ENCODE measurements around the gene VWA3A. TPM values are rescaled to one million over a fixed set of nuclear protein-coding genes. Genes with fewer than 3 reads are reported as not detected.
A peak's percentile ranks its signal among the peaks of the same experiment; 100 is the strongest.
"Not testable (repeated sequence)": the region's sequence is repeated elsewhere in the genome, so short reads cannot be mapped to it uniquely, and the experiment has no call there.

VWA3A gene
- total RNA-seq, 2 donors from 2014 or later, result 0.16 to 0.90 TPM

DNA sequence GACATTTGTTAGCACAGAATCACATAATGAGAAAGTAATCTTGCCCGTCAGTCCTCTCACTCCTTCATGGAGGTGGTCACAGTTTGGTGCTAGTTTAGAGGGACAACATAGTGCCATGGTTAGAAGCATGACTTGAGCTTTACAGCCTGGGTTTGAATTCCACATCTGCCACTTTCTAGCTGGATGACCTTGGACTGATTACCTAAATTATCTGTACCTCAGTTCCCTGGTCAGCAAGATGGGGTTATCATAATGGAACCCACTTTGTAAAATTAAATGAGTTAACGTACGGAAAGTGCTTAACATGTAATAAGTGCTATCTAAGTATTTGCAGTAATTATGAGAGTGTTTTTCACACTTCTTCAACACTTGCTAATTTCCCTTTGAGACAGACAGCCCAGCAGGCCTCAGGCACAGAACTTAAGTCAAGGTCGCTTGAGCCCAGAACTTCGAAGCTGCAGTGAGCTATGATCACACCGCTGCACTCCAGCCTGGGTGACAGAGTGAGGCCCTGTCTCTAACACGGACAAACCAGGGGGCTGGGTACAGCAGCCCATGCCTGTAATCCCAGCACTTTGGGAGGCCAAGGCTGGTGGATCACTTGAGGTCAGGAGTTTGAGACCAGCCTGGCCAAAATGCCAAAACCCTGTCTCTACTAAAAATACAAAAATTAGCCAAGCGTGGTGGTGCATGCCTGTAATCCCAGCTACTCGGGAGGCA lies 7.1 kb downstream of the VWA3A start:
- peaks cover 6% of the 10 kb centered on the region for H3K4me1 Mint-ChIP-seq
- H3K4me3 Mint-ChIP-seq, result no peak overlapping the region
- peak overlapping the region; percentile 29 for H3K27ac Mint-ChIP-seq
- ATAC-seq (no peak), DNase-seq (no peak)
- peaks cover 3% of the 10 kb centered on the region for H3K36me3 Mint-ChIP-seq (ENCODE audit: low read depth)
- no peaks in the 10 kb centered on the region for H3K9me3 ChIP-seq (ENCODE audit: control insufficient read depth, low read length, poor library complexity, severe bottlenecking)
- peaks cover 14% of the 10 kb centered on the region for H3K27me3 Mint-ChIP-seq

DNA sequence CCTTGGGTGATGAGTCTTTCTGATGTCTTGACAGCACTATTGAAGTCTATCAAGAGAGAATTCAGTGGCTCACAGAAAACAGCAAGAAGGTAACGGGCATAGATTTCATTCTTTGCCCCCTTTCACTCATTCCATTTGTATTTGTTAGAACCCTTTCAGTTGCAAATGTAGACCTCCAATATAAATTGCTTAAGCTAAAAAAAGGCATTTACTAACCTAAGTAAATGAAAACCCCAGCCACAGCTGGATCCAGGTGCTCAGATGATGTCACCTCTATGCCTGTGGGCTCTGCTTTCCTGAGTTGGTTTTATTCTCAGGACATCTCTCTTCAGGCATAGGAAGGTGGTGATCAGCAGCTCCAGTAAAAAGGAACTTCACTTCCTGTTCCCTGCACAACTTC lies 11.1 kb downstream of the VWA3A start:
- no peaks in the 10 kb centered on the region for H3K9me3 ChIP-seq (ENCODE audit: control insufficient read depth, low read length, poor library complexity, severe bottlenecking)
- peaks cover 9% of the 10 kb centered on the region for H3K4me1 Mint-ChIP-seq
- no peak overlapping the region for H3K4me3 Mint-ChIP-seq
- no peak for ATAC-seq
- no peak for DNase-seq
- peaks cover 15% of the 10 kb centered on the region for H3K27me3 Mint-ChIP-seq
- H3K27ac Mint-ChIP-seq, result no peak overlapping the region
- H3K36me3 Mint-ChIP-seq (ENCODE audit: low read depth), result peaks cover 3% of the 10 kb centered on the region

DNA sequence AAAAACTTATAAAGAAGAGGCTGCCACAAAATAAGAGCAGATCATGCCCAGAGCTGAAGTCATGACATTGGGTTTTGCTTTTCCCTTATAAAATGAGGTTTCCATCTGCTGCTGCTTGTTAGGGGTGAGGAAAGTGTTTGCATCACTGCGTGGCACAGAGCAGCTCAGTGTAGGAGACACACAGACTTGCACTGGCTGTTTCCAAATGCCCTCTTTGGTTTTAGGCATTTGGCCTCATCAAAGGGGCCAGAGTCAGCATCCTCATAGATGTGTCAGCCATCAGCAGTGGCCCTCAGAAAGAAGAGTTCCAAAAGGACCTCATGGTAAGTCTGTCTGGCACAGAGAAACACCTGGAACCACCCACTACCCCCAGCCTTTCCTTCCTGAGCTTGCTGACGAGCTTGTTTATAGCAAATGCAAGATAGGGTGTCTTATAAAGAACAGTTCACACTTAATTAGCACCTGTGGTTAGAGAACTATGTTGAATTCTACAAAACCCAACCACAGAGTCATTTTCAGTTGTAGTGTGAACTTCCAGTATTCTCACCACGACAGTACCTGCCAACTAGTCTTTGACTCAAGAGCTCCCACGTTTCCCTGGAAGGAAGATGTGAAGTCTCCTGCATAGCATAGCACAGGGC lies 17.0 kb downstream of the VWA3A start:
- H3K27ac Mint-ChIP-seq, result no peak overlapping the region
- no peak for DNase-seq
- no peak for ATAC-seq
- peaks cover 21% of the 10 kb centered on the region for H3K27me3 Mint-ChIP-seq
- no peaks in the 10 kb centered on the region for H3K9me3 ChIP-seq (ENCODE audit: control insufficient read depth, low read length, poor library complexity, severe bottlenecking)
- peaks cover 5% of the 10 kb centered on the region for H3K4me1 Mint-ChIP-seq
- H3K36me3 Mint-ChIP-seq (ENCODE audit: low read depth), result peaks cover 3% of the 10 kb centered on the region
- H3K4me3 Mint-ChIP-seq, result no peak overlapping the region

DNA sequence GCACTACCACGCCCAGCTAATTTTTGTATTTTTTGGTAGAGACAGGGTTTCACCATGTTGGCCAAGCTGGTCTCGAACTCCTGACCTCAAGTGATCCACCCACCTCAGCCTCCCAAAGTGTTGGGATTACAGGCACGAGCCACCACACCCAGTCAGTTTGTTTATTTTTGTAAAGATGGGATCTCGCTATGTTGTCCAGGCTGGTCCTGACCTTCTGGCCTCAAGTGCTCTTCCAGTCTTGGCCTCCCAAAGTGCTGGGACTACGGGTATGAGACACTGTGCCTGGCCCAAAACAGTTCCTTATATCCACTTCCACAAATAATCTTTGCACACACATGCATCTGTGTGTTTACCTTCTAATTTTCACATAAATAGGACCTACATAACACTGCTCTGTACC lies 19.3 kb downstream of the VWA3A start:
- not testable (repeated sequence) for H3K9me3 ChIP-seq (ENCODE audit: control insufficient read depth, low read length, poor library complexity, severe bottlenecking); DNase-seq; H3K4me3 Mint-ChIP-seq; H3K36me3 Mint-ChIP-seq (ENCODE audit: low read depth); H3K27ac Mint-ChIP-seq; ATAC-seq; H3K4me1 Mint-ChIP-seq
- H3K27me3 Mint-ChIP-seq, result peaks cover 10% of the 10 kb centered on the region

DNA sequence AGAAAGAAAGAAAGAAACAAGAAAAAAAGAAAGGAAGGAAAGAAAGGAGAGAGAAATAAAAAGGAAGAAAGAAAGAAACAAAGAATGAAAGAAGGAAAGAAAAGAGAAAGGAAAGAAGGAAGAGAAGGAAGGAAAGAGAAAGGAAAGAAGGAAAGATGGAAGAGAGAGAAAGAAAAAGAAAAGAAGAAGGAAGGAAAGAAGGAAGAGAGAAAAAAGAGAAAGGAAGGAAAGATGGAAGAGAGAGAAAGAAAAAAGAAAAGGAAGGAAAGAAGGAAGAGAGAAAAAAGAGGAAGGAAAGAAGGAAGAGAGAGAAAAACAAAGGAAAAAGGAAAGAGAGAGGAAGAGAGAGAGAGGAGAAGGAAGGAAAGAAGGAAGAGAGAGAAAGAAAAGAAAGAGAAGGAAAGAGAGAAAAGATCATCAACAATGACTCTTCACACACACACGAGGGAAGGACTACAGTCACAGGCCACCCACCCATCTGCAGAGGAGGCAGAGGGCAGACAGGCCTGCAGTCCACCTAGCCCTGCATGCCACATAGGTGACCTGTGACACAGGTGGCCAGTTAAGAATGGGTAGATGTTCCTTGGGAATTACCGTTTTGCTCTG lies 23.9 kb downstream of the VWA3A start:
- peaks cover 5% of the 10 kb centered on the region for H3K4me1 Mint-ChIP-seq
- no peaks in the 10 kb centered on the region for H3K27me3 Mint-ChIP-seq
- H3K9me3 ChIP-seq (ENCODE audit: control insufficient read depth, low read length, poor library complexity, severe bottlenecking), result no peaks in the 10 kb centered on the region
- no peak overlapping the region for H3K4me3 Mint-ChIP-seq
- ATAC-seq, result no peak
- H3K36me3 Mint-ChIP-seq (ENCODE audit: low read depth), result peaks cover 4% of the 10 kb centered on the region
- no peak overlapping the region for H3K27ac Mint-ChIP-seq
- no peak for DNase-seq

DNA sequence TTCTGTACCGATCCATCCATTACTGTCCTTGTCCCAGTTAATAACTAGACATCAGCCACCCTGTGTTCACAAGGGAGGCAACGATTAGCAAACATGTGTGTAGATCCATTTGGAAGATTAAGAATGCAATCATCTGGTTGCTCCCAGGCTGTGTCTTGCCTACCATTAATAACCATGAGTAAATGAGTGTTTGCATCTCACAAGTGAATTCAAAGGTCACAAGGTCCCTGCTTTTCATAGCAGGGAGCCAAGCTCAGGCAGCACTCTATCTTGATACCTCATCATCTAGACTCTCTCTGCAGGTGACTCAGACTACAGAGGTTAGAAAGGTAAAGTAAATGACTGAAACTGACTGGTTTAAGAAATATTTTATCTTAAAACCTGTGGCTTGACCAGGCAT lies 25.3 kb downstream of the VWA3A start:
- ATAC-seq, result no peak
- Mint-ChIP-seq H3K36me3 (ENCODE audit: low read depth) (peaks cover 4% of the 10 kb centered on the region), H3K4me1 (peaks cover 5% of the 10 kb centered on the region), H3K4me3 (no peak overlapping the region), H3K27me3 (no peaks in the 10 kb centered on the region), H3K27ac (no peak overlapping the region)
- no peaks in the 10 kb centered on the region for H3K9me3 ChIP-seq (ENCODE audit: control insufficient read depth, low read length, poor library complexity, severe bottlenecking)
- DNase-seq, result no peak

DNA sequence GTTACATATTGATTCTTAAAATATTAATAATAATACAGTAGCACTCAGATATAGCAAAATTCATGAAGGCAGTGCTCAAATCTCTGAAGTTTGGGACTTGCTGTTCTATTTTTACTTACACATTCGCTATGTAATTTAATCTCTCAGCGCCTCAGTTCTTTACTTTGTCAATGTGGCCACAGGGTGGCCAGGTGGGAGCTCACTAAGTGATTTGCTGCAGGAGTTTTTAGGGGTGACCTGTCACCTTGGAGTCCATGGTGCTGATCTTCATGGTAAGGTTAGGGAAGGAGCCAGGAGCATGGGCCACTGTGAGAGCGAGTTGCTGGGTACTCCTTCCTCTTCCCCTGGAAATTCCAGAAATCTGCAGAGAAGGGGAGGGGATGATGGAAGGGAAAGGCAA lies 28.1 kb downstream of the VWA3A start:
- ATAC-seq (no peak), DNase-seq (no peak)
- no peaks in the 10 kb centered on the region for H3K9me3 ChIP-seq (ENCODE audit: control insufficient read depth, low read length, poor library complexity, severe bottlenecking)
- no peak overlapping the region for H3K4me3 Mint-ChIP-seq
- H3K4me1 Mint-ChIP-seq, result peaks cover 5% of the 10 kb centered on the region
- H3K27me3 Mint-ChIP-seq, result no peaks in the 10 kb centered on the region
- H3K27ac Mint-ChIP-seq, result no peak overlapping the region
- H3K36me3 Mint-ChIP-seq (ENCODE audit: low read depth), result peaks cover 4% of the 10 kb centered on the region

DNA sequence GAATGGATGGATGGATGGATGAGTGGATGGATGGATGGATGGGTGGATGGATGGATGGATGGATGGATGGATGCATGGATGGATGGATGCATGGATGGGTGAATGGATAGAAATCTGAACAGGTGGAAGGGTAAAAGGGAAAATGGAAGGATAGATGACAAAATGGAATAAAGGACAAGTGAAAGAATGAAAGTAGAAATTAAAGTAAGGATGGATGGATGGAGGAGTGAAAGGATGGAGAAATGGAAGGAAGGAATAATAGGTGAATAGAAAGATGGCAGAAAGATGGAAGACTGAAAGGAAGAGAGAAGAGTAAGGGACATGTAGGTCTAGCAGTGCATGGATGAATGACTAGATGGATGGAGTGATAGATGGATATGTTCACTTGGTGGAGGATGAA lies 29.9 kb downstream of the VWA3A start:
- Mint-ChIP-seq H3K36me3 (ENCODE audit: low read depth) (no peaks in the 10 kb centered on the region), H3K4me3 (no peak overlapping the region), H3K27ac (no peak overlapping the region), H3K4me1 (no peaks in the 10 kb centered on the region), H3K27me3 (no peaks in the 10 kb centered on the region)
- DNase-seq (no peak), ATAC-seq (no peak)
- H3K9me3 ChIP-seq (ENCODE audit: control insufficient read depth, low read length, poor library complexity, severe bottlenecking), result no peaks in the 10 kb centered on the region

DNA sequence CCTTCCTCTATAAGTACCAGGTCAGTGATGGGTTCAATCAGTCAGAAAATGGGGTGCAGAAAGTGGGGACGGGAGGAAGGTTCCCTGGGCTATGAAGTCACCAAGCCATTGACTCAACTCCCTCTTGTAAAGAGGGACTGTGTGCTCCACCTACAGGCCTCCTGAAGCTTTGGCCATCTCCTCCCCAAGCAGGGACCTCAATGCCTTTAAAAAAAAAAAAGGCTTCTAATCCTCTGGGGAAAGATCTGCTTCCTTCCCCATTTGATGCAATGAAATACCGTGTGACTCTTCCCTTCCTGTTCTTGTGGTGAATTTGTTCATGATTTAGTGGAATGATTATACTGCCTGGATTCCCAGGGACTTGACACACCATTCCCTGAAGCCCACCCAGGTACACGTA lies 30.8 kb downstream of the VWA3A start:
- H3K4me1 Mint-ChIP-seq, result no peaks in the 10 kb centered on the region
- H3K36me3 Mint-ChIP-seq (ENCODE audit: low read depth), result no peaks in the 10 kb centered on the region
- DNase-seq, result no peak
- no peak overlapping the region for H3K4me3 Mint-ChIP-seq
- no peak overlapping the region for H3K27ac Mint-ChIP-seq
- no peaks in the 10 kb centered on the region for H3K27me3 Mint-ChIP-seq
- H3K9me3 ChIP-seq (ENCODE audit: control insufficient read depth, low read length, poor library complexity, severe bottlenecking), result no peaks in the 10 kb centered on the region
- no peak for ATAC-seq

DNA sequence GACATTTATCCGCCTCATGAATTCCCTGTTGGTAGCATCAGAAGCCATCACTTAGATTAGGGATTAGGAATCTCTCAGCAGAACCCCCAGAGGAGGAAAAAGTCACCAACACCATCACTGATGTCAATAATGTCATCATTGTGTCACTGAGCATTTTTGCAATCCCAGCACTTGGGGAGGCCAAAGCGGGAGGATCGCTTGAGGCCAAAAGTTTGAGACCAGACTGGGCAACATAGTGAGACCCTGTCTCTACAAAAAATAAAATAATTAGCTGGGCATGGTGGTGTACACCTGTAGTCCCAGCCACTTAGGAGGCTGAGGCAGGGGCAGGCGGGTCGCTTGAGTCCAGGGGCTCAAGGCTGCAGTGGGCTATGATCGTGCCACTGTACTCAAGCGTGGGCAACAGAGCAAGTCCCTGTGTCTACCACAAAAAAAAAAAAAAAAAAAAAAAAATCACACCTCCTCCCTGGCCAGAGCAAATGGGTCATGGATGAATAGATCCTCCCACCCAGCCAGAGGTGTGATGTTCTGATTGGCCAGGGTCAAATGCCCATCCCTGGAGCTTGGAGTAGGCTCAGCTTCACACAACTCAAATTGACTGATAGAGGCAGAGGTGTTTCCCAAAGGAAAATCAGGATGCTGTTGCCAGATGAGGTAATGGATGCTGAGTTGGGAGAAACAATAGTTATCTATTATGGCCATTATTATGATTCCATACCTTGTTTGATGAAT lies 31.6 kb downstream of the VWA3A start:
- DNase-seq, result no peak
- H3K27me3 Mint-ChIP-seq, result no peaks in the 10 kb centered on the region
- no peaks in the 10 kb centered on the region for H3K36me3 Mint-ChIP-seq (ENCODE audit: low read depth)

DNA sequence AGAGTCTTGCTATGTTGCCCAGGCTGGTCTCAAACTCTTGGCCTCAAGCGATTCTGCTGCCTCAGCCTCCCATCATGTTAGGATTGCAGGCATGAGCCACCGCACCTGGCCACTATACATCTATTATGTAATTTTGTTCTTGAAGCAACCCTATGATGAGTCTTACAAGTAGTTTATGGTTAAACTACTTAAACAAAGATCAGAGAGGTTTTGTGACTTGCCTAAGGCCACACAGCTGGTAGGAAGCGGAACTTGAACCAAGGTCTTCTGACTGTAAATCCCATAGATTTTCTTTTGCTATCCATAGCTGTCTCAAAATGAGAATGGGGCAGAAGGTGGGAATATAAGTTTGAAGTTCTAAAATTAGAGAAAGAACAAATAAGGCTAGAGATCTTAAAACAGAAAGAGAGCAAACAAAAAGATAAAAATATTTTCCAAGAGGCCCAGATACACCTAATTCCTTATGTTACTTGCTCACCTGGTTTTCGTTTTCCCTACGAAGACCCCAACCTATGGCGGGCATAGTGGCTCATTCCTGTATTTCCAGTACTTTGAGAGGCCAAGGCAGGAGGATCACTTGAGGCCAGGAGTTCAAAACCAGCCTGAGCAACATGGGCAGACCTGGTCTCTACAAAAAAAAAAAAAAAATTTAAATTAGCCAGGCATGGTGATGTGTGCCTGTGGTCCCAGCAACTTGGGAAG lies 32.4 kb downstream of the VWA3A start:
- ATAC-seq (no peak), DNase-seq (no peak)
- Mint-ChIP-seq H3K4me1 (no peaks in the 10 kb centered on the region), H3K4me3 (no peak overlapping the region), H3K27ac (no peak overlapping the region), H3K27me3 (no peaks in the 10 kb centered on the region), H3K36me3 (ENCODE audit: low read depth) (no peaks in the 10 kb centered on the region)
- H3K9me3 ChIP-seq (ENCODE audit: control insufficient read depth, low read length, poor library complexity, severe bottlenecking), result no peaks in the 10 kb centered on the region

More for the DNA sequence above, 31.6 kb downstream of the VWA3A start:
- no peaks in the 10 kb centered on the region for H3K9me3 ChIP-seq (ENCODE audit: control insufficient read depth, low read length, poor library complexity, severe bottlenecking)
- Mint-ChIP-seq H3K4me3 (no peak overlapping the region), H3K4me1 (no peaks in the 10 kb centered on the region), H3K27ac (no peak overlapping the region)
- ATAC-seq, result no peak

DNA sequence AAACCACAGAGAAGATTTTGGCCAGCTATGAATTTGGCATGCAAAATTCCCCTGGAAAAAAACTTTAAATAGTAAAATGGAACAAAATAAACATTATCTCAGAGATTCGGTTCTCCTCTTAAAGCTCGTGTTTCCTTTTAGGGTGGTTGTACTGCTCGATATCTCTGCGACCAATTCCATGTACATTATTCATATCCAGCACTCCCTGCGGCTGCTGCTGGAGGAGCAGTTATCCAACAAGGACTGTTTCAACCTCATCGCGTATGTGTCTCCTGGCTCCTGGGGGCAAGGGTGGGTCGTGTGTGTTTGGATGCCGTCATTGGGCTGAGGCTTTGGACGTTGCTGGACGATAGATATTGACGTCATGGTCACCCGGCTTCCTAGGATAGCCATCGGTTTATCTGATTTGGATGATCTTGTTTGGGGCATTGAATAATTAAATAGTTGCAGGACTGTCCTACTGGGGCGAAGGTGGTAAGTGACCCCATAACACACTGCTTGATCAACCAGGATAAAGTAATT lies 33.8 kb downstream of the VWA3A start:
- H3K27me3 Mint-ChIP-seq, result no peaks in the 10 kb centered on the region
- H3K4me3 Mint-ChIP-seq, result no peak overlapping the region
- ATAC-seq (no peak), DNase-seq (no peak)
- H3K36me3 Mint-ChIP-seq (ENCODE audit: low read depth), result no peaks in the 10 kb centered on the region
- no peaks in the 10 kb centered on the region for H3K9me3 ChIP-seq (ENCODE audit: control insufficient read depth, low read length, poor library complexity, severe bottlenecking)
- H3K27ac Mint-ChIP-seq, result no peak overlapping the region
- no peaks in the 10 kb centered on the region for H3K4me1 Mint-ChIP-seq

DNA sequence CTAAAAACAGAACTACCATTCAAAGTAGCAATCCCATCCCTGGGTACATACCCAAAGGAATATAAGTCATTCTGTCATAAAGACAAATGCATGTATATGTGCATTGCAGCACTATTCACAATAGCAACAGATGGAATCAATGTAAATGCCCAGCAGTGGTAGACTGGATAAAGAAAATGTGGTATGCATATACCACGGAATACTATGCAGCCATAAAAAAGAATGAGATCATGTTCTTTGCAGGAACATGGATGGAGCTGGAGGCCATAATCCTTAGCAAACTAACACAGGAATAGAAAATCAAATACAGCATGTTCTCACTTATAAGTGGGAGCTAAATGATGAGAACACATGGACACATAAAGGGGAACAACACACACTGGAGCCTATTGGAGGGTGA lies 36.2 kb downstream of the VWA3A start:
- H3K27me3 Mint-ChIP-seq; H3K9me3 ChIP-seq (ENCODE audit: control insufficient read depth, low read length, poor library complexity, severe bottlenecking); ATAC-seq; H3K4me1 Mint-ChIP-seq; H3K4me3 Mint-ChIP-seq; H3K36me3 Mint-ChIP-seq (ENCODE audit: low read depth); H3K27ac Mint-ChIP-seq; DNase-seq: not testable (repeated sequence)

Data from T-helper 17 cell (primary cell).